ENCODE data around the gene HS3ST4. TPM values are rescaled to one million over a fixed set of nuclear protein-coding genes. Genes with fewer than 3 reads are reported as not detected.

The HS3ST4 gene
- total RNA-seq, 2 donors from 2014 or later, result 4.7 to 5.0 TPM

DNA sequence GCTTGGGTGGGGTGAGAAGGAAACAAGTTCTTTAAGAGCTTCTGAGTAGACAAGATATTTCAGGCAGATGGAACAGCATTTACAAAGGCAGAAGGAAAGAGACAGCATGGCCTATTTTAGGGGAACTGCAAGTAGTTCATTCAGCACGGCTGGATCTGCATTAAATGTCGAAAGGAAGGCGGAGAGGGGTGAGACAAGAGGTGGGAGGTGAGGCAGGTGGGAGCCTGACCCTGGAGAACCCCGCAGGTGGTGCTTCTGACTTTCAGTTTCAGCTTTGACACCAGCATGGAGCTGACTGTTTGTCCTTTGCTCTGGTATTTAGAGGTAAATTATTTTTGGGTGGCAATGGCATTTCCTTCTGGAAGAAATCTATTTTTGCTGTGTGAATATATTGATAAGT, 194.8 kb downstream of the HS3ST4 start:
- Mint-ChIP-seq H3K4me3 (no peak overlapping the region), H3K27ac (no peak overlapping the region)

GRCh38 chr16:25888868-25889267, 197.1 kb downstream of the HS3ST4 start:
- Mint-ChIP-seq H3K27ac (no peak overlapping the region), H3K27me3 (ENCODE audit: insufficient read depth) (no peaks in the 10 kb centered on the region), H3K9me3 (no peaks in the 10 kb centered on the region), H3K4me3 (no peak overlapping the region), H3K4me1 (peaks cover 26% of the 10 kb centered on the region), H3K36me3 (ENCODE audit: low read depth) (no peaks in the 10 kb centered on the region)
- no peak for DNase-seq
- Histone ChIP-seq H3K27ac (ENCODE audit: low read depth, low read length) (peak overlapping the region; percentile 82), H3K9me3 (ENCODE audit: control insufficient read depth, low read length) (no peaks in the 10 kb centered on the region), H3K27me3 (ENCODE audit: control insufficient read depth, insufficient read depth, low read length, poor library complexity, severe bottlenecking) (no peaks in the 10 kb centered on the region), H3K9ac (ENCODE audit: extremely low read depth, low read length, poor library complexity, severe bottlenecking) (no peak overlapping the region), H3K4me1 (ENCODE audit: control insufficient read depth, insufficient read depth, low read length) (no peaks in the 10 kb centered on the region), H3K4me3 (ENCODE audit: low read length) (no peak overlapping the region), H3K36me3 (ENCODE audit: control insufficient read depth, insufficient read depth, low read length) (no peaks in the 10 kb centered on the region)
- no peak for TF ChIP-seq CTCF (conservative IDR thresholded peaks at IDR 0.05)
- 68 to 81% methylated on average over 4 to 7 of the region's 7 CpGs for WGBS, 2 experiments (ENCODE audit: insufficient coverage in 1 of 2, insufficient read length in 1 of 2)

More for the DNA sequence above, 194.8 kb downstream of the HS3ST4 start:
- 78 to 89% methylated on average over 4 of the region's 4 CpGs for WGBS, 2 experiments (ENCODE audit: insufficient coverage in 1 of 2, insufficient read length in 1 of 2)
- Histone ChIP-seq H3K27ac (ENCODE audit: low read depth, low read length) (no peak overlapping the region), H3K27me3 (ENCODE audit: control insufficient read depth, insufficient read depth, low read length, poor library complexity, severe bottlenecking) (no peaks in the 10 kb centered on the region), H3K4me1 (ENCODE audit: control insufficient read depth, insufficient read depth, low read length) (no peaks in the 10 kb centered on the region), H3K9me3 (ENCODE audit: control insufficient read depth, low read length) (no peaks in the 10 kb centered on the region), H3K4me3 (ENCODE audit: low read length) (no peak overlapping the region), H3K36me3 (ENCODE audit: control insufficient read depth, insufficient read depth, low read length) (no peaks in the 10 kb centered on the region), H3K9ac (ENCODE audit: extremely low read depth, low read length, poor library complexity, severe bottlenecking) (no peak overlapping the region)
- Mint-ChIP-seq H3K9me3 (no peaks in the 10 kb centered on the region), H3K36me3 (ENCODE audit: low read depth) (no peaks in the 10 kb centered on the region), H3K27me3 (ENCODE audit: insufficient read depth) (no peaks in the 10 kb centered on the region), H3K4me1 (peaks cover 29% of the 10 kb centered on the region)
- DNase-seq, result no peak
- no peak for TF ChIP-seq CTCF (conservative IDR thresholded peaks at IDR 0.05)

- H3K9me3 Mint-ChIP-seq, result peaks cover 4% of the 10 kb centered on the region
- H3K27ac ChIP-seq (ENCODE audit: low read depth, low read length), result no peak overlapping the region
- no peaks in the 10 kb centered on the region for H3K36me3 Mint-ChIP-seq (ENCODE audit: low read depth)
- H3K27me3 ChIP-seq (ENCODE audit: control insufficient read depth, insufficient read depth, low read length, poor library complexity, severe bottlenecking), result no peaks in the 10 kb centered on the region
- WGBS, 2 experiments (ENCODE audit: insufficient coverage in 1 of 2, insufficient read length in 1 of 2), result 60 to 100% methylated on average over 1 to 3 of the region's 3 CpGs
- no peak overlapping the region for H3K9ac ChIP-seq (ENCODE audit: extremely low read depth, low read length, poor library complexity, severe bottlenecking)
- H3K4me1 ChIP-seq (ENCODE audit: control insufficient read depth, insufficient read depth, low read length), result peaks cover 4% of the 10 kb centered on the region
- H3K4me3 Mint-ChIP-seq, result no peak overlapping the region
- no peaks in the 10 kb centered on the region for H3K27me3 Mint-ChIP-seq (ENCODE audit: insufficient read depth)
- peak; percentile 56 for DNase-seq
- no peaks in the 10 kb centered on the region for H3K36me3 ChIP-seq (ENCODE audit: control insufficient read depth, insufficient read depth, low read length)
- no peak overlapping the region for H3K27ac Mint-ChIP-seq
- no peak for TF ChIP-seq CTCF (conservative IDR thresholded peaks at IDR 0.05)
- H3K4me1 Mint-ChIP-seq, result peaks cover 22% of the 10 kb centered on the region
- no peak overlapping the region for H3K4me3 ChIP-seq (ENCODE audit: low read length)
- no peaks in the 10 kb centered on the region for H3K9me3 ChIP-seq (ENCODE audit: control insufficient read depth, low read length)
Measured at GRCh38 chr16:25893332-25893731, 201.6 kb downstream of the HS3ST4 start.
